Esophagus mucosa (tissue), 1 donor: ENCODE data around the gene LRFN4. TPM values are rescaled to one million over a fixed set of nuclear protein-coding genes. Genes with fewer than 3 reads are reported as not detected.

Experiments used
- ATAC-seq: fragments of 200-7000 bp; cut with Tn5 transposase; one replicate; pipeline ENCODE4 v1.9.1; 2020
- total RNA-seq: library from RNA; stranded (reverse); gene quantifications from one replicate; pipeline ENCODE4 v1.2.4, GENCODE V29; 2023
- donor health status: DM: yes; HTN: yes; CAD: no.

Gene LRFN4
- total RNA-seq, 1 donor from 2014 or later, result 8.6 TPM

- no peak for ATAC-seq
Measured at GRCh38 chr11:66871521-66871901, 14.6 kb downstream of the LRFN4 start.

- ATAC-seq, result no peak
Measured at GRCh38 chr11:66874232-66874631, 17.4 kb downstream of the LRFN4 start.

- no peak for ATAC-seq
Measured at GRCh38 chr11:66875378-66875777, 18.5 kb downstream of the LRFN4 start.

- ATAC-seq, result no peak
Measured at GRCh38 chr11:66877588-66878385, 20.9 kb downstream of the LRFN4 start.

GRCh38 chr11:66878474-66878873 is 21.6 kb downstream of the LRFN4 start:
- ATAC-seq, result no peak

GRCh38 chr11:66879000-66879399 is 22.1 kb downstream of the LRFN4 start:
- no peak for ATAC-seq

- no peak for ATAC-seq
Measured at GRCh38 chr11:66879583-66879982, 22.7 kb downstream of the LRFN4 start.

GRCh38 chr11:66879999-66880398 is 23.1 kb downstream of the LRFN4 start:
- no peak for ATAC-seq

- ATAC-seq, result peak; percentile 13
Measured at GRCh38 chr11:66880496-66881450, 23.9 kb downstream of the LRFN4 start.

GRCh38 chr11:66881451-66881835 is 24.6 kb downstream of the LRFN4 start:
- ATAC-seq, result peak; percentile 19

- no peak for ATAC-seq
Measured at GRCh38 chr11:66881927-66882452, 25.1 kb downstream of the LRFN4 start.

- ATAC-seq, result peak; percentile 25
Measured at GRCh38 chr11:66882561-66883015, 25.7 kb downstream of the LRFN4 start.

- ATAC-seq, result peak; percentile 69
Measured at GRCh38 chr11:66883016-66883965, 26.4 kb downstream of the LRFN4 start.

- ATAC-seq, result no peak
Measured at GRCh38 chr11:66884443-66884842, 27.6 kb downstream of the LRFN4 start.

GRCh38 chr11:66885469-66885868 is 28.6 kb downstream of the LRFN4 start:
- no peak for ATAC-seq

- ATAC-seq, result no peak
Measured at GRCh38 chr11:66885950-66886440, 29.1 kb downstream of the LRFN4 start.

GRCh38 chr11:66886671-66887221 is 29.9 kb downstream of the LRFN4 start:
- no peak for ATAC-seq

GRCh38 chr11:66887526-66887925 is 30.7 kb downstream of the LRFN4 start:
- no peak for ATAC-seq

GRCh38 chr11:66888282-66888681 is 31.4 kb downstream of the LRFN4 start:
- ATAC-seq, result no peak

- no peak for ATAC-seq
Measured at GRCh38 chr11:66889960-66890359, 33.1 kb downstream of the LRFN4 start.

- peak; percentile 97 for ATAC-seq
Measured at GRCh38 chr11:66891851-66892660, 35.2 kb downstream of the LRFN4 start.
